Activated T-cell treated with anti-CD3 and anti-CD28 coated beads, Interleukin-2, amount 50 U/mL, for 4 hours (primary cell): ENCODE results near the gene CLIP1. TPM values are rescaled to one million over a fixed set of nuclear protein-coding genes. Genes with fewer than 3 reads are reported as not detected.
"Not testable (repeated sequence)": the region's sequence is repeated elsewhere in the genome, so short reads cannot be mapped to it uniquely, and the experiment has no call there.

Experiments used
- ATAC-seq, 2 donors: fragments of 200-7000 bp; cut with Tn5 transposase; one replicate each; pipeline ENCODE4 v1.10.0; 2021
- DNase-seq: peaks from one replicate; pipeline ENCODE4 v3.0.0-alpha.2; 2020
- H3K27me3 Mint-ChIP-seq: one replicate; pipeline ENCODE4 v1.8.0; 2021; ENCODE audit warnings: low read depth, mixed read lengths
- H3K36me3 Mint-ChIP-seq: one replicate; pipeline ENCODE4 v1.8.0; 2022; ENCODE audit warnings: mixed read lengths; ENCODE audit not compliant: insufficient read depth
- H3K4me1 Mint-ChIP-seq: one replicate; pipeline ENCODE4 v1.8.0; 2021; ENCODE audit warnings: low read depth, mixed read lengths
- H3K4me3 Mint-ChIP-seq: one replicate; pipeline ENCODE4 v1.8.0; 2021; ENCODE audit warnings: mild to moderate bottlenecking, moderate library complexity, mixed read lengths
- H3K9me3 Mint-ChIP-seq: one replicate; pipeline ENCODE4 v1.8.0; 2021; ENCODE audit warnings: mixed read lengths
- total RNA-seq, 3 donors: library from RNA; stranded (reverse); gene quantifications; one replicate each; pipeline ENCODE4 v1.2.1, GENCODE V29; 2021

Gene CLIP1
- 10 to 100 TPM; 52.6 to 61.1 (median 53.1) TPM for total RNA-seq

- Mint-ChIP-seq H3K9me3 (no peaks in the 10 kb centered on the region), H3K4me1 (peaks cover 39% of the 10 kb centered on the region)
Observed at GRCh38 chr12:122421821-122422729, at the start of gene CLIP1. Gene CLIP1 (minus strand): TSS chr12:122422669. CDS start chr12:122380452, 42,217 bp downstream.

GRCh38 chr12:122471324-122472226 lies 49.1 kb upstream of the CLIP1 start:
- DNase-seq (no peak), ATAC-seq (peak; percentile 31 to 47)
- Mint-ChIP-seq H3K9me3 (no peaks in the 10 kb centered on the region), H3K27me3 (no peaks in the 10 kb centered on the region), H3K36me3 (peaks cover 30% of the 10 kb centered on the region), H3K4me3 (no peak overlapping the region), H3K4me1 (peaks cover 19% of the 10 kb centered on the region)

More at GRCh38 chr12:122421821-122422729, at the start of gene CLIP1:
- peak within 1 kb of the TSS; percentile 89 for H3K4me3 Mint-ChIP-seq
- H3K36me3 Mint-ChIP-seq = peaks cover 3% of the 10 kb centered on the region
- peak; percentile 55 for DNase-seq
- no peaks in the 10 kb centered on the region for H3K27me3 Mint-ChIP-seq
- peak; percentile 83 to 84 for ATAC-seq

- H3K9me3 Mint-ChIP-seq, DNase-seq, H3K27me3 Mint-ChIP-seq, ATAC-seq, H3K4me3 Mint-ChIP-seq: not testable (repeated sequence)
- Mint-ChIP-seq H3K4me1 (peaks cover 19% of the 10 kb centered on the region), H3K36me3 (peaks cover 20% of the 10 kb centered on the region)
Observed at GRCh38 chr12:122470576-122470975, 48.1 kb upstream of the CLIP1 start.

GRCh38 chr12:122469856-122470255 lies 47.4 kb upstream of the CLIP1 start:
- H3K9me3 Mint-ChIP-seq, H3K27me3 Mint-ChIP-seq, ATAC-seq, H3K4me3 Mint-ChIP-seq, DNase-seq: not testable (repeated sequence)
- peaks cover 15% of the 10 kb centered on the region for H3K36me3 Mint-ChIP-seq
- peaks cover 16% of the 10 kb centered on the region for H3K4me1 Mint-ChIP-seq

GRCh38 chr12:122467983-122468382 lies 45.5 kb upstream of the CLIP1 start:
- Mint-ChIP-seq H3K36me3 (peaks cover under 1% of the 10 kb centered on the region), H3K27me3 (no peaks in the 10 kb centered on the region), H3K4me1 (peaks cover 7% of the 10 kb centered on the region), H3K4me3 (no peak overlapping the region), H3K9me3 (no peaks in the 10 kb centered on the region)
- DNase-seq = no peak
- ATAC-seq = no peak

GRCh38 chr12:122464317-122465042 lies 42.0 kb upstream of the CLIP1 start:
- not testable (repeated sequence) for H3K27me3 Mint-ChIP-seq, H3K4me1 Mint-ChIP-seq, H3K9me3 Mint-ChIP-seq, ATAC-seq, H3K4me3 Mint-ChIP-seq, H3K36me3 Mint-ChIP-seq, DNase-seq

- Mint-ChIP-seq H3K36me3 (no peaks in the 10 kb centered on the region), H3K27me3 (no peaks in the 10 kb centered on the region), H3K4me3 (no peak overlapping the region), H3K9me3 (no peaks in the 10 kb centered on the region), H3K4me1 (peaks cover 6% of the 10 kb centered on the region)
- no peak for DNase-seq
- no peak for ATAC-seq
Observed at GRCh38 chr12:122460641-122461040, 38.2 kb upstream of the CLIP1 start.

- Mint-ChIP-seq H3K4me3 (no peak overlapping the region), H3K4me1 (peaks cover 6% of the 10 kb centered on the region), H3K9me3 (no peaks in the 10 kb centered on the region), H3K36me3 (no peaks in the 10 kb centered on the region), H3K27me3 (no peaks in the 10 kb centered on the region)
- DNase-seq (no peak), ATAC-seq (no peak)
Observed at GRCh38 chr12:122460061-122460460, 37.6 kb upstream of the CLIP1 start.

- no peaks in the 10 kb centered on the region for H3K9me3 Mint-ChIP-seq
- peaks cover 12% of the 10 kb centered on the region for H3K4me1 Mint-ChIP-seq
- ATAC-seq = no peak
- no peaks in the 10 kb centered on the region for H3K27me3 Mint-ChIP-seq
- H3K36me3 Mint-ChIP-seq = no peaks in the 10 kb centered on the region
- DNase-seq = no peak
- no peak overlapping the region for H3K4me3 Mint-ChIP-seq
Observed at GRCh38 chr12:122459211-122459610, 36.7 kb upstream of the CLIP1 start.

GRCh38 chr12:122458105-122459035 lies 35.9 kb upstream of the CLIP1 start:
- DNase-seq (no peak), ATAC-seq (no peak)
- H3K36me3 Mint-ChIP-seq = no peaks in the 10 kb centered on the region
- H3K4me3 Mint-ChIP-seq = no peak overlapping the region
- peaks cover 21% of the 10 kb centered on the region for H3K4me1 Mint-ChIP-seq
- H3K27me3 Mint-ChIP-seq = no peaks in the 10 kb centered on the region
- H3K9me3 Mint-ChIP-seq = no peaks in the 10 kb centered on the region

- DNase-seq (no peak), ATAC-seq (no peak)
- Mint-ChIP-seq H3K9me3 (no peaks in the 10 kb centered on the region), H3K27me3 (no peaks in the 10 kb centered on the region), H3K4me1 (peaks cover 28% of the 10 kb centered on the region), H3K36me3 (no peaks in the 10 kb centered on the region), H3K4me3 (no peak overlapping the region)
Observed at GRCh38 chr12:122457627-122458026, 35.2 kb upstream of the CLIP1 start.

- H3K27me3 Mint-ChIP-seq = no peaks in the 10 kb centered on the region
- H3K9me3 Mint-ChIP-seq = no peaks in the 10 kb centered on the region
- H3K36me3 Mint-ChIP-seq = no peaks in the 10 kb centered on the region
- no peak for DNase-seq
- no peak for ATAC-seq
- no peak overlapping the region for H3K4me3 Mint-ChIP-seq
- H3K4me1 Mint-ChIP-seq = peaks cover 36% of the 10 kb centered on the region
Observed at GRCh38 chr12:122454739-122455138, 32.3 kb upstream of the CLIP1 start.

GRCh38 chr12:122454250-122454721 lies 31.8 kb upstream of the CLIP1 start:
- Mint-ChIP-seq H3K36me3 (no peaks in the 10 kb centered on the region), H3K4me1 (peaks cover 36% of the 10 kb centered on the region), H3K27me3 (no peaks in the 10 kb centered on the region), H3K9me3 (no peaks in the 10 kb centered on the region), H3K4me3 (no peak overlapping the region)
- DNase-seq (no peak), ATAC-seq (peak in 1 of 2 donors; percentile 21)
